ENCODE measurements around the gene GARRE1. TPM values are rescaled to one million over a fixed set of nuclear protein-coding genes. Genes with fewer than 3 reads are reported as not detected.
"Not testable (repeated sequence)": the region's sequence is repeated elsewhere in the genome, so short reads cannot be mapped to it uniquely, and the experiment has no call there.

The GARRE1 gene
- 10 to 100 TPM; 21.9 to 27.9 TPM for total RNA-seq
- polyA plus RNA-seq (2013, experiment 1 of 2): 18.7 TPM
- polyA plus RNA-seq (2013, experiment 2 of 2): 18.8 TPM
- long read RNA-seq, experiment 1, partial matches to known transcripts: 3 of 10 reads
- long read RNA-seq, experiment 1, other reads (novel, unspliced or antisense): 7 of 10 reads
- long read RNA-seq, experiment 2, full-length matches to known transcripts: 13 of 43 reads
- long read RNA-seq, experiment 2, partial matches to known transcripts: 21 of 43 reads
- long read RNA-seq, experiment 2, other reads (novel, unspliced or antisense): 9 of 43 reads
- long read RNA-seq, experiment 3, full-length matches to known transcripts: 9 of 16 reads
- long read RNA-seq, experiment 3, partial matches to known transcripts: 5 of 16 reads
- long read RNA-seq, experiment 3, other reads (novel, unspliced or antisense): 2 of 16 reads
- long read RNA-seq, experiment 4: 0 reads

GRCh38 chr19:34254046-34254697, at the start of gene GARRE1:
TSS of gene GARRE1 (plus strand) at chr19:34254554. CDS start at chr19:34300474, 45,920 bp downstream.
- H3K27ac ChIP-seq (ENCODE audit: low read depth, low read length): peak within 1 kb of the TSS; percentile 53
- no peaks in the 10 kb centered on the region for H3K9me3 ChIP-seq (ENCODE audit: control insufficient read depth, low read length)
- Mint-ChIP-seq H3K9me3 (no peaks in the 10 kb centered on the region), H3K27me3 (ENCODE audit: insufficient read depth) (no peaks in the 10 kb centered on the region), H3K36me3 (ENCODE audit: low read depth) (no peaks in the 10 kb centered on the region), H3K4me3 (peak within 1 kb of the TSS; percentile 79), H3K27ac (peak within 1 kb of the TSS; percentile 95), H3K4me1 (peaks cover 10% of the 10 kb centered on the region)
- peak within 1 kb of the TSS; percentile 97 for H3K4me3 ChIP-seq (ENCODE audit: low read length)
- H3K4me1 ChIP-seq (ENCODE audit: control insufficient read depth, insufficient read depth, low read length): no peaks in the 10 kb centered on the region
- TF ChIP-seq, protein P1, sequence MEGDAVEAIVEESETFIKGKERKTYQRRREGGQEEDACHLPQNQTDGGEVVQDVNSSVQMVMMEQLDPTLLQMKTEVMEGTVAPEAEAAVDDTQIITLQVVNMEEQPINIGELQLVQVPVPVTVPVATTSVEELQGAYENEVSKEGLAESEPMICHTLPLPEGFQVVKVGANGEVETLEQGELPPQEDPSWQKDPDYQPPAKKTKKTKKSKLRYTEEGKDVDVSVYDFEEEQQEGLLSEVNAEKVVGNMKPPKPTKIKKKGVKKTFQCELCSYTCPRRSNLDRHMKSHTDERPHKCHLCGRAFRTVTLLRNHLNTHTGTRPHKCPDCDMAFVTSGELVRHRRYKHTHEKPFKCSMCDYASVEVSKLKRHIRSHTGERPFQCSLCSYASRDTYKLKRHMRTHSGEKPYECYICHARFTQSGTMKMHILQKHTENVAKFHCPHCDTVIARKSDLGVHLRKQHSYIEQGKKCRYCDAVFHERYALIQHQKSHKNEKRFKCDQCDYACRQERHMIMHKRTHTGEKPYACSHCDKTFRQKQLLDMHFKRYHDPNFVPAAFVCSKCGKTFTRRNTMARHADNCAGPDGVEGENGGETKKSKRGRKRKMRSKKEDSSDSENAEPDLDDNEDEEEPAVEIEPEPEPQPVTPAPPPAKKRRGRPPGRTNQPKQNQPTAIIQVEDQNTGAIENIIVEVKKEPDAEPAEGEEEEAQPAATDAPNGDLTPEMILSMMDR (conservative IDR thresholded peaks at IDR 0.05): peak; percentile 34
- no peaks in the 10 kb centered on the region for H3K27me3 ChIP-seq (ENCODE audit: control insufficient read depth, insufficient read depth, low read length, poor library complexity, severe bottlenecking)
- peak within 1 kb of the TSS; percentile 78 for H3K9ac ChIP-seq (ENCODE audit: extremely low read depth, low read length, poor library complexity, severe bottlenecking)
- no peaks in the 10 kb centered on the region for H3K36me3 ChIP-seq (ENCODE audit: control insufficient read depth, insufficient read depth, low read length)
- WGBS, 2 experiments (ENCODE audit: insufficient coverage in 1 of 2, insufficient read length in 1 of 2): 0 to 1% methylated on average over 10 to 56 of the region's 56 CpGs
- DNase-seq: peak; percentile 96

DNA sequence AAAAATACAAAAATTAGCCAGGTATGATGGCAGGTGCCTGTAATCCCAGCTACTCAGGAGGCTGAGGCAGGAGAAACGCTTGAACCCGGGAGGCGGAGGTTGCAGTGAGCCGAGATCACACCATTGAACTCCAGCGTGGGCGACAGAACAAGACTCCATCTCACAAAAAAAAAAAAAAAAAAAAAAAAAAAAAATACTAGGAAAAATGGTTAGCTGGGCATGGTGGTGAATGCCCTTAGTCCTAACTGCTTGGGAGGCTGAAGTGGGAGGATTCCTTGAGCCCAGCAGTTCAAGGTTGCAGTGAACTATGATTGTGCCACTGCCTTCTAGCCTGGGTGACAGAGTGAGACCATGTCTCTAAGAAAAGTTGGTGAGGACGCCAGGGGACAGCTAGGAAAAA, 49.0 kb upstream of the GARRE1 start:
- not testable (repeated sequence) for H3K4me1 Mint-ChIP-seq; H3K4me1 ChIP-seq (ENCODE audit: control insufficient read depth, insufficient read depth, low read length); H3K27ac ChIP-seq (ENCODE audit: low read depth, low read length); H3K27me3 ChIP-seq (ENCODE audit: control insufficient read depth, insufficient read depth, low read length, poor library complexity, severe bottlenecking); H3K4me3 Mint-ChIP-seq; H3K4me3 ChIP-seq (ENCODE audit: low read length); H3K9me3 ChIP-seq (ENCODE audit: control insufficient read depth, low read length); H3K27me3 Mint-ChIP-seq (ENCODE audit: insufficient read depth); H3K9ac ChIP-seq (ENCODE audit: extremely low read depth, low read length, poor library complexity, severe bottlenecking); H3K9me3 Mint-ChIP-seq; DNase-seq
- WGBS, 2 experiments (ENCODE audit: insufficient coverage in 1 of 2, insufficient read length in 1 of 2): 92 to 98% methylated on average over 1 to 5 of the region's 7 CpGs
- peak overlapping the region; percentile 74 for H3K27ac Mint-ChIP-seq
- peaks cover 45% of the 10 kb centered on the region for H3K36me3 Mint-ChIP-seq (ENCODE audit: low read depth)
- H3K36me3 ChIP-seq (ENCODE audit: control insufficient read depth, insufficient read depth, low read length): peaks cover 86% of the 10 kb centered on the region

DNA sequence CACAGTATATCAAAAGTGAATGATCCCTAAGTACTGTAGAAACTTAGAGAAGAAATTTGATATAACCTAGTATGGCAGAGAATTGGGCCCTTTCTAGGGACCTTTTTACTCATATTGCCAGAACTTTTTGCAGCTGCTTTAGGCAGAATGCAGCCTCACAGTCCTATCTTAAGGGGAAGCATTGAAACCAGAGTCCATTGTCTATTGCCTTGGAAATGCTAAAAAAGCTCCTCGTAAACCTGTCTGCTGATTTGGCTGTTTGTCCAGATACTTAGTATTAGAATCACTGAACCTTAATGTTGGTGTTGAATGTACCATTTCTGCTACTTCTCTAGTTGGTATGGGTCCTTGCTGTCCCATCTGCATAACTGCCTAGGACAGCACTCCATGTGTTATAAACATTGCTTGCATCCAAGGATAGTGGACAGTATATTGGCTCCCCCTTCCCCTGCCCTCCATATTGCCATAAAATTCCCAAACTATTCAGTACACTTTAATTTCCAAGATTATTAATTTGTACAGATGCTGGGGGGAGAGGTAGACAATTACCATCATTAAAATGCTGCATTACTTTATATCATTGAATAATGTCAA, 46.0 kb upstream of the GARRE1 start:
- Mint-ChIP-seq H3K36me3 (ENCODE audit: low read depth) (peaks cover 45% of the 10 kb centered on the region), H3K27me3 (ENCODE audit: insufficient read depth) (no peaks in the 10 kb centered on the region), H3K4me3 (no peak overlapping the region), H3K9me3 (no peaks in the 10 kb centered on the region), H3K27ac (no peak overlapping the region), H3K4me1 (no peaks in the 10 kb centered on the region)
- DNase-seq: no peak
- H3K9me3 ChIP-seq (ENCODE audit: control insufficient read depth, low read length): no peaks in the 10 kb centered on the region
- no peaks in the 10 kb centered on the region for H3K27me3 ChIP-seq (ENCODE audit: control insufficient read depth, insufficient read depth, low read length, poor library complexity, severe bottlenecking)
- no peak overlapping the region for H3K4me3 ChIP-seq (ENCODE audit: low read length)
- TF ChIP-seq, protein P1 (conservative IDR thresholded peaks at IDR 0.05): no peak
- WGBS, 2 experiments (ENCODE audit: insufficient coverage in 1 of 2, insufficient read length in 1 of 2): 100% methylated on average over 1 of the region's 1 CpG
- H3K4me1 ChIP-seq (ENCODE audit: control insufficient read depth, insufficient read depth, low read length): no peaks in the 10 kb centered on the region
- no peak overlapping the region for H3K27ac ChIP-seq (ENCODE audit: low read depth, low read length)
- H3K9ac ChIP-seq (ENCODE audit: extremely low read depth, low read length, poor library complexity, severe bottlenecking): no peak overlapping the region
- peaks cover 86% of the 10 kb centered on the region for H3K36me3 ChIP-seq (ENCODE audit: control insufficient read depth, insufficient read depth, low read length)

Data from endodermal cell (in vitro differentiated cells).